ENCODE results near the gene HJURP. TPM values are rescaled to one million over a fixed set of nuclear protein-coding genes. Genes with fewer than 3 reads are reported as not detected.

The HJURP gene
- total RNA-seq, 4 donors from 2014 or later = 5.1 to 8.5 (median 5.8) TPM

GRCh38 chr2:233828546-233829192 is 25.7 kb downstream of the HJURP start:
- DNase-seq = no peak
- no peak for TF ChIP-seq POLR2A (IDR thresholded peaks at IDR 0.05)

GRCh38 chr2:233824373-233824772 is 30.0 kb downstream of the HJURP start:
- DNase-seq = no peak
- TF ChIP-seq POLR2A (IDR thresholded peaks at IDR 0.05) (no peak), CTCF (IDR thresholded peaks at IDR 0.05) (no peak)

More at GRCh38 chr2:233828546-233829192, 25.7 kb downstream of the HJURP start:
- Histone ChIP-seq H3K27me3 (no peaks in the 10 kb centered on the region), H3K4me1 (peaks cover 0 to 24% (median 5%) of the 10 kb centered on the region in 3 donors), H3K4me3 (peak overlapping the region in 1 of 4 donors; percentile 35), H3K36me3 (no peaks in the 10 kb centered on the region), H3K9me3 (no peaks in the 10 kb centered on the region), H3K27ac (no peak overlapping the region)
- intact Hi-C loops (cut with DNase I) = no loop called here
- WGBS, 2 donors = 76 to 77% methylated on average over 8 to 15 of the region's 24 CpGs

GRCh38 chr2:233823731-233824121 is 30.6 kb downstream of the HJURP start:
- Histone ChIP-seq H3K4me3 (no peak overlapping the region), H3K36me3 (no peaks in the 10 kb centered on the region), H3K4me1 (peaks cover 0 to 5% (median 0%) of the 10 kb centered on the region in 3 donors), H3K27me3 (no peaks in the 10 kb centered on the region), H3K9me3 (no peaks in the 10 kb centered on the region), H3K27ac (no peak overlapping the region)
- intact Hi-C loops (cut with DNase I) = no loop called here
- 89% methylated on average over 6 of the region's 8 CpGs; no CpG with 5 or more reads in 1 of the 2 donors for WGBS, 2 donors
- no peak for TF ChIP-seq POLR2A (IDR thresholded peaks at IDR 0.05)
- TF ChIP-seq CTCF (IDR thresholded peaks at IDR 0.05) = no peak
- DNase-seq = no peak

More at GRCh38 chr2:233824373-233824772, 30.0 kb downstream of the HJURP start:
- Histone ChIP-seq H3K4me1 (peaks cover 0 to 7% (median 0%) of the 10 kb centered on the region in 3 donors), H3K36me3 (no peaks in the 10 kb centered on the region), H3K27me3 (no peaks in the 10 kb centered on the region), H3K9me3 (no peaks in the 10 kb centered on the region), H3K27ac (no peak overlapping the region), H3K4me3 (no peak overlapping the region)
- 80 to 90% methylated on average over 6 to 7 of the region's 7 CpGs for WGBS, 2 donors
- intact Hi-C loops (cut with DNase I) = no loop called here

GRCh38 chr2:233822781-233823730 is 31.3 kb downstream of the HJURP start:
- Histone ChIP-seq H3K4me3 (no peak overlapping the region), H3K27ac (no peak overlapping the region), H3K9me3 (no peaks in the 10 kb centered on the region), H3K4me1 (no peaks in the 10 kb centered on the region), H3K27me3 (no peaks in the 10 kb centered on the region), H3K36me3 (no peaks in the 10 kb centered on the region)
- intact Hi-C loops (cut with DNase I) = no loop called here
- WGBS, 2 donors = 72 to 82% methylated on average over 8 to 12 of the region's 25 CpGs
- TF ChIP-seq CTCF (IDR thresholded peaks at IDR 0.05) (no peak), POLR2A (IDR thresholded peaks at IDR 0.05) (no peak)
- DNase-seq = no peak

GRCh38 chr2:233822101-233822771 is 32.1 kb downstream of the HJURP start:
- 84 to 88% methylated on average over 3 to 10 of the region's 21 CpGs for WGBS, 2 donors
- DNase-seq = no peak
- no peak overlapping the region for H3K4me3 ChIP-seq

More at GRCh38 chr2:233822101-233822771, 32.1 kb downstream of the HJURP start:
- intact Hi-C loops (cut with DNase I) = no loop called here
- no peak overlapping the region for H3K27ac ChIP-seq
- TF ChIP-seq CTCF (IDR thresholded peaks at IDR 0.05) (no peak), POLR2A (IDR thresholded peaks at IDR 0.05) (no peak)
- no peaks in the 10 kb centered on the region for H3K36me3 ChIP-seq
- H3K27me3 ChIP-seq = no peaks in the 10 kb centered on the region
- no peaks in the 10 kb centered on the region for H3K4me1 ChIP-seq
- no peaks in the 10 kb centered on the region for H3K9me3 ChIP-seq
